Stimulated activated CD4-positive, alpha-beta T cell treated with anti-CD3 and anti-CD28 coated beads, Interleukin-4, amount 100 ng/mL, for 48 hours (primary cell): ENCODE measurements around the gene MARCKSL1.
"Not testable (repeated sequence)": the region's sequence is repeated elsewhere in the genome, so short reads cannot be mapped to it uniquely, and the experiment has no call there.

Experiments
- DNase-seq, 2 donors: peaks; one replicate each; pipeline ENCODE4 v3.0.0-alpha.2; 2020; ENCODE audit warnings: low read depth in 2 of 2

The MARCKSL1 gene

DNA sequence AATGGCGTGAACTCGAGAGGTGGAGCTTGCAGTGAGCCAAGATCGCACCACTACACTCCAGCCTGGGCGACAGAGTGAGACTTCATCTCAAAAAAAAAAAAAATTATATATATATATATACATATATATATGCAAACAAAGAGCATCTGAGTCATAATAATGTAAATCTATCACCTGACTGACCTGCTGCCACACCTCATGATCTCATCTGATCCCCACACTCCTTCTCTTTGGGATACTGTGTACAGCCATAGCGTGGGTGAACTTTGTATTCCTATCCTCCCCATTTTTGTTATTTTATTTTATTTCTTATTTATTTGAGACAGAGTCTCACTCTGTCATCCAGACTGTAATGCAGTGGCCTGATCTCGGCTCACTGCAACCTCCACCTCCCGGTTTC, 46.8 kb downstream of the MARCKSL1 start:
- DNase-seq = no peak

DNA sequence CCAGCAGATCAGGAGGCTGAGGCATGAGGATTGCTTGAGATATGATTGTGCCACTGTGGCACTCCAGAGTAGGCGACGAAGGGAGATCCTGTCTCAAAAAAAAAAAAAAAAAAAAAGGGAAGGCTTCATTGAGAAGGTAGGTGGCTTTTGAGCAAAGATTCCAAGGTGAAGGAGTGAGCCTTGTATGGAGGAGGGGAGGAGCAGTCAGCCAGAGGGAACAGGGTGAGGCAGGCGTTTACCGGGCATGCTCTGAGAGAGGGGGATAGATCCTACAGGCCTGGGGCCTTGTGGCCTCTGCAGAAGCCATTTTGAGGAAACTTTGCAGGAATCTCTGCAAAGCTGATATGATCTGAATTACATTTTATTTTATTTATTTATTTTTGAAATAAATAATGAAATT, 49.3 kb downstream of the MARCKSL1 start:
- DNase-seq = no peak

DNA sequence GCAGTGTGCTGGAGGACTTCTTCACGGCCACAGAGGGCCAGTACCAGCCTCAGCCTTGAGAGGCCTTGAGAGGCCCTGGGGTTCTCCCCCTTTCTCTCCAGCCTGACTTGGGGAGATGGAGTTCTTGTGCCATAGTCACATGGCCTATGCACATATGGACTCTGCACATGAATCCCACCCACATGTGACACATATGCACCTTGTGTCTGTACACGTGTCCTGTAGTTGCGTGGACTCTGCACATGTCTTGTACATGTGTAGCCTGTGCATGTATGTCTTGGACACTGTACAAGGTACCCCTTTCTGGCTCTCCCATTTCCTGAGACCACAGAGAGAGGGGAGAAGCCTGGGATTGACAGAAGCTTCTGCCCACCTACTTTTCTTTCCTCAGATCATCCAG, 50.4 kb downstream of the MARCKSL1 start:
- DNase-seq = no peak

DNA sequence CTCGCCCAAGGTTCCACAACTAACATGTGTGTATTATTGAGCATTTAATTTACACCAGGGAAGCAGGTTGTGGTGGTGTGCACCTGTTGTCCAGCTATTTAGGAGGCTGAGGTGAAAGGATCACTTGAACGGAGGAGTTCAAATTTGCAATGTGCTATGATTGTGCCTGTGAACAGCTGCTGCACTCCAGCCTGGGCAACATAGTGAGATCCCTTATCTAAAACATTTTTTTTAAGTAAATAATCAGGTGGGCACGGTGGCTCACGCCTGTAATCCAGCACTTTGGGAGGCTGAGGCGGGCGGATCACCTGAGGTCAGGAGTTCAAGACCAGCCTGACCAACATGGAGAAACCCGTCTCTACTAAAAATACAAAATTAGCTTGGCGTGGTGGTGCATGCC, 51.3 kb downstream of the MARCKSL1 start:
- DNase-seq = not testable (repeated sequence)
